Psoas muscle (tissue), 8 donors: ENCODE data around the gene SORCS1. TPM values are rescaled to one million over a fixed set of nuclear protein-coding genes. Genes with fewer than 3 reads are reported as not detected.

Experiments
- ATAC-seq, 4 donors: fragments of 200-7000 bp; cut with Tn5 transposase; one replicate each; pipeline ENCODE4 v1.9.1; 2020; ENCODE audit warnings: moderate library complexity in 3 of 4, mild to moderate bottlenecking in 2 of 4
- DNase-seq, 2 donors: peaks; one replicate each; pipeline ENCODE4 v3.0.0-alpha.2; 2020
- H3K27ac ChIP-seq: fragments of 200-600 bp; one replicate; pipeline ENCODE4 v1.8.0; 2022
- H3K27me3 ChIP-seq, 3 donors: fragments of 200-600 bp in 1 of 3; one replicate each; pipeline versions ENCODE4 v1.6.1 to v1.8.0; 2013 to 2022; ENCODE audit warnings: low read length in 2 of 3, mild to moderate bottlenecking in 2 of 3, moderate library complexity in 1 of 3; ENCODE audit not compliant: insufficient read depth in 3 of 3
- H3K36me3 ChIP-seq, 2 donors: fragments of 200-600 bp in 1 of 2; one replicate each; pipeline versions ENCODE4 v1.6.1 to v1.8.0; 2013 to 2022; ENCODE audit warnings: low read depth in 1 of 2, mild to moderate bottlenecking in 1 of 2, moderate library complexity in 1 of 2; ENCODE audit not compliant: insufficient read depth in 1 of 2
- H3K4me1 ChIP-seq: fragments of 200-600 bp; one replicate; pipeline ENCODE4 v1.8.0; 2022
- H3K4me3 ChIP-seq: fragments of 200-600 bp; one replicate; pipeline ENCODE4 v1.8.0; 2022; ENCODE audit warnings: mild to moderate bottlenecking
- H3K9me3 ChIP-seq: fragments of 200-600 bp; one replicate; pipeline ENCODE4 v1.8.0; 2022
- WGBS, 3 donors: extraction: QIAGEN DNeasy Blood & Tissue Kit; methylation state at CpG; one replicate each; pipeline versions ENCODE4 v1.1.6 to v1.1.7; 2013; 5-methylcytosine and 5-hydroxymethylcytosine counted together
- intact Hi-C, 2 donors: fragments of 100-400 bp; cut with DNase I; formaldehyde crosslinking; loops; one replicate each; pipeline versions ENCODE4 v1.11.0 to v1.14.2; 2022
- polyA plus RNA-seq, 3 donors: library from polyadenylated mRNA; stranded (reverse); fragments of 200-250 nt; gene quantifications; one replicate each; pipeline ENCODE4 v1.2.3, GENCODE V29; 2013
- total RNA-seq, 4 donors: library from RNA; stranded (reverse); fragmentation: NEBNext Ultra II Directional in 2 of 4; extraction: Animal tissue kit (Norgen Biotek cat#: 25700) in 2 of 4; gene quantifications; one replicate each; pipeline versions ENCODE4 v1.2.1 to v1.2.4, GENCODE V29; 2021 to 2023
- TF ChIP-seq, protein P1 (sequence below): fragments of 200-600 bp; IDR thresholded peaks from one replicate; pipeline ENCODE4 v1.8.0; 2022; ENCODE audit warnings: antibody characterized with exemption
- donor health status: healthy with polysubstance abuse.
- donor health status: DM: no; HTN: no; CAD: no; lungs with moderate emphysema.
- donor health status: Bipolar disorder and iron deficiency.
- donor health status: healthy.
- donor health status: DM: yes; HTN: yes; CAD: no.
- donor health status: DM: no; HTN: no; CAD: no.
- donor health status: DM: no; HTN: no; CAD: no.
- donor health status: DM: yes; HTN: yes; CAD: no.

SORCS1 gene
- total and polyA plus RNA-seq, 7 donors, result 0.03 to 0.36 (median 0.25) TPM; not detected in 1

DNA sequence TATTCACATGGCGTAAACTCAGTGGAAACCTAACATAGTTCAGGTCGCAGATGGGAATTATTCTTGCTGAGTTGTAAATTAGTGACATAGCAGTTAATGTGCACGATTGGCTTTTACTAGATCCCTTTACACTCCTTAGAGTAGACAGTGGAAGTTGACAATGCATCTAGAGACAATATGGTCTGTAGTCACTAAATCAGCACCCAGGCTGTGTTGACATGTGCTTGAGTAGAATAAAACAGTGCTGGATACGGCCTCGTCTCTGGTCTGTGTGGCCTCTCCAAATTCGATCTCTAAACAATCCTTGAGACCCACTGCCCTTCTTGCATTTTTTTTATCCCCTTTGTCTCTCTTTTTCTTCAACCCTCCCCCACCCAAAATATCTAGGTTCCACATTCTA, 615.7 kb downstream of the SORCS1 start:
- H3K36me3 ChIP-seq, result no peaks in the 10 kb centered on the region
- no peak for ATAC-seq
- H3K27me3 ChIP-seq, result no peaks in the 10 kb centered on the region
- intact Hi-C loops, result no loop called here
- TF ChIP-seq, protein P1, sequence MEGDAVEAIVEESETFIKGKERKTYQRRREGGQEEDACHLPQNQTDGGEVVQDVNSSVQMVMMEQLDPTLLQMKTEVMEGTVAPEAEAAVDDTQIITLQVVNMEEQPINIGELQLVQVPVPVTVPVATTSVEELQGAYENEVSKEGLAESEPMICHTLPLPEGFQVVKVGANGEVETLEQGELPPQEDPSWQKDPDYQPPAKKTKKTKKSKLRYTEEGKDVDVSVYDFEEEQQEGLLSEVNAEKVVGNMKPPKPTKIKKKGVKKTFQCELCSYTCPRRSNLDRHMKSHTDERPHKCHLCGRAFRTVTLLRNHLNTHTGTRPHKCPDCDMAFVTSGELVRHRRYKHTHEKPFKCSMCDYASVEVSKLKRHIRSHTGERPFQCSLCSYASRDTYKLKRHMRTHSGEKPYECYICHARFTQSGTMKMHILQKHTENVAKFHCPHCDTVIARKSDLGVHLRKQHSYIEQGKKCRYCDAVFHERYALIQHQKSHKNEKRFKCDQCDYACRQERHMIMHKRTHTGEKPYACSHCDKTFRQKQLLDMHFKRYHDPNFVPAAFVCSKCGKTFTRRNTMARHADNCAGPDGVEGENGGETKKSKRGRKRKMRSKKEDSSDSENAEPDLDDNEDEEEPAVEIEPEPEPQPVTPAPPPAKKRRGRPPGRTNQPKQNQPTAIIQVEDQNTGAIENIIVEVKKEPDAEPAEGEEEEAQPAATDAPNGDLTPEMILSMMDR, result no peak
- no peak for DNase-seq
- 80 to 88% (median 83%) methylated on average over 6 of the region's 6 CpGs for WGBS, 3 donors
- H3K27ac ChIP-seq, result no peak overlapping the region
- H3K4me1 ChIP-seq, result no peaks in the 10 kb centered on the region
- no peaks in the 10 kb centered on the region for H3K9me3 ChIP-seq
- H3K4me3 ChIP-seq, result no peak overlapping the region

DNA sequence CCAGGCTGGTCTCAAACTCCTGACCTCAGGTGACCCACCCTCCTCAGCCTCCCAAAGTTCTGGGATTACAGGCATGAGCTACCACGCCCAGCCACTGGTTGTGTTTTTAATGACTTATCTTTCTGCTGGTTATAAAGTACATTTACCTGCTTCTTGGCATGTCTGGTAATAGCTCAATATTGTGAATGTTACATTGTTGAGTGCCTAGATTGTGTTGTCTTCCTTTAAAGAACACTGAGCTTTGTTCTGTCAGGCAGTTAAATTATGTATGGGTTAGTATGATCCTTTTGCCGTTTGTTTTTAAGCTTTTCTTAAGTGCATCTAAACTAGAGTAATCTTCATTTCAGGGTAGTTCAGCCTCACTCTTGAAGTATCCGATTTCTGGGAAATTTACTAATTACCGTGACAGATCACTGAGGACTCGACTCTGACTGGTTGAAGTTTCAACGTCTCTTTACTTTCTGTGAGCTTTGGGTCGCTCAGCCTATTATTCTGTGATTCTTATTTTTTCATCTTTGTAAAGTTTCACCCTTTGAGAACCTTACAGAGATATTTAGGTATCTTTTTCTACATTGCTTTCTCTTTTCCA, 617.4 kb downstream of the SORCS1 start:
- TF ChIP-seq, protein P1, result no peak

DNA sequence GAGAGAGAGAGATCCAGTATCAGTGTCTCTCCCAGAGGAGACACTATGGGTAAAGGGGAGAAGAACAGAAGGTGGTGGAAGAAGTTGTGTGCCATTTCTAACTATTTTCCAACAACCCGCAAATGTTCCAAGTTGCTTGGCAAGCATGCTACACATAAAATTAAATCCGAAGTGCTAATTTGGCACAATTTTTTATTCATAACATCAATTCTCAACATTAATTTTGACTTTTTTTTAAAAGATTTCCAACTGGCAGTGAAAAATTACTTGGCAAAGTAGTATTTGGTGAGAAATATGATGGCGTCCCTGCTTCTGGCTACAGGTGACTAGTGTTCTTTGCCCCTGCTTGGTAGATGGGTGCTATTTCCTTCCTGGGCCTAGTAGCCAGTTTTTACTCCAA, 622.0 kb downstream of the SORCS1 start:
- intact Hi-C loops, result no loop called here
- H3K27me3 ChIP-seq, result no peaks in the 10 kb centered on the region
- no peak overlapping the region for H3K27ac ChIP-seq
- no peaks in the 10 kb centered on the region for H3K36me3 ChIP-seq
- DNase-seq, result no peak
- ATAC-seq, result no peak
- 64 to 73% (median 69%) methylated on average over 3 of the region's 3 CpGs for WGBS, 3 donors
- no peak overlapping the region for H3K4me3 ChIP-seq
- TF ChIP-seq, protein P1, result no peak
- H3K9me3 ChIP-seq, result no peaks in the 10 kb centered on the region
- no peaks in the 10 kb centered on the region for H3K4me1 ChIP-seq

More for the DNA sequence above, 617.4 kb downstream of the SORCS1 start:
- Histone ChIP-seq H3K4me3 (no peak overlapping the region), H3K36me3 (no peaks in the 10 kb centered on the region), H3K4me1 (no peaks in the 10 kb centered on the region), H3K27ac (no peak overlapping the region), H3K27me3 (no peaks in the 10 kb centered on the region), H3K9me3 (no peaks in the 10 kb centered on the region)
- DNase-seq (no peak), ATAC-seq (no peak)
- intact Hi-C loops, result no loop called here
- 46 to 59% (median 51%) methylated on average over 7 of the region's 7 CpGs for WGBS, 3 donors

DNA sequence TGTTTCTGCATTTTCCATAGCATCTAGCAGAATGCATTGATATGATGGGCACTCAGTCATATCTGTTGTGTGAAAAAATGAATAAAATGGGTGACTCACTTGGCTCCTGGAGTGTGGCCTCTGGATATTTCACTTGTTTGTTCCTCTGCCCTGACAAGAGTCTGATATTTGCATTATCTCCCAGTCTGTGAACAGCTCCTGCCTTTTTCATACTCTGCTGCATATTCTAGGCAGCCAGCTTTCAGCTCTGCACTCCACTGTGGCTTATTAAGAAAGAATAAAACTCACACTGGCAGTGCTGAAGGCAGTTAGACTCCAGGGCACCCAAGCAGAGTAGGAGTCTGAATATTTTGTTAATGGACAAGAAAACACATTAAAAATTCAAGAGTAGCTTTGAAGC, 623.9 kb downstream of the SORCS1 start:
- Histone ChIP-seq H3K36me3 (no peaks in the 10 kb centered on the region), H3K27ac (no peak overlapping the region), H3K4me1 (no peaks in the 10 kb centered on the region), H3K27me3 (no peaks in the 10 kb centered on the region), H3K9me3 (no peaks in the 10 kb centered on the region), H3K4me3 (no peak overlapping the region)
- TF ChIP-seq, protein P1, result no peak
- intact Hi-C loops, result no loop called here
- DNase-seq, result no peak
- ATAC-seq, result no peak

DNA sequence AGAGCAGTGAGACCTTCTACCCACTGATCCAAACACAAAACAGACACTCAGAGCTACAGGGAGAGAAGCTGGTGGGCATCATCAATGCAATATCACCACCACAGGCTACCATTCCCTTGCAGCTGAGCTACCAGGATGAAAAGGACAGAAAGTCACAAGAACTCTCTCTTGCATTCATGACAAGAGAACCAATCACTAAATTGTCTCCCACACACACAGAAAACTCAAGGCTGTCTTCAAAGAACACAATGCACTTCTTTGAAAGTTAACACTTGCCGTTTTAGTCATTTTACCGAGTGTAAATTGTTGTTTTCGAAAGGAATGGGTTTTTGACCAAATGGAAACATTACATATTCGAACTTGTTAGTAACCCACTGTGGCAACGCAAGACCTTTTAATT, 626.6 kb downstream of the SORCS1 start:
- Histone ChIP-seq H3K4me3 (no peak overlapping the region), H3K36me3 (no peaks in the 10 kb centered on the region), H3K27me3 (no peaks in the 10 kb centered on the region), H3K4me1 (no peaks in the 10 kb centered on the region), H3K27ac (no peak overlapping the region), H3K9me3 (no peaks in the 10 kb centered on the region)
- DNase-seq, result no peak
- intact Hi-C loops, result no loop called here
- 75 to 85% (median 82%) methylated on average over 5 of the region's 5 CpGs for WGBS, 3 donors
- no peak for ATAC-seq
- TF ChIP-seq, protein P1, result no peak
